ENCODE results near the gene WBP1.

The WBP1 gene

DNA sequence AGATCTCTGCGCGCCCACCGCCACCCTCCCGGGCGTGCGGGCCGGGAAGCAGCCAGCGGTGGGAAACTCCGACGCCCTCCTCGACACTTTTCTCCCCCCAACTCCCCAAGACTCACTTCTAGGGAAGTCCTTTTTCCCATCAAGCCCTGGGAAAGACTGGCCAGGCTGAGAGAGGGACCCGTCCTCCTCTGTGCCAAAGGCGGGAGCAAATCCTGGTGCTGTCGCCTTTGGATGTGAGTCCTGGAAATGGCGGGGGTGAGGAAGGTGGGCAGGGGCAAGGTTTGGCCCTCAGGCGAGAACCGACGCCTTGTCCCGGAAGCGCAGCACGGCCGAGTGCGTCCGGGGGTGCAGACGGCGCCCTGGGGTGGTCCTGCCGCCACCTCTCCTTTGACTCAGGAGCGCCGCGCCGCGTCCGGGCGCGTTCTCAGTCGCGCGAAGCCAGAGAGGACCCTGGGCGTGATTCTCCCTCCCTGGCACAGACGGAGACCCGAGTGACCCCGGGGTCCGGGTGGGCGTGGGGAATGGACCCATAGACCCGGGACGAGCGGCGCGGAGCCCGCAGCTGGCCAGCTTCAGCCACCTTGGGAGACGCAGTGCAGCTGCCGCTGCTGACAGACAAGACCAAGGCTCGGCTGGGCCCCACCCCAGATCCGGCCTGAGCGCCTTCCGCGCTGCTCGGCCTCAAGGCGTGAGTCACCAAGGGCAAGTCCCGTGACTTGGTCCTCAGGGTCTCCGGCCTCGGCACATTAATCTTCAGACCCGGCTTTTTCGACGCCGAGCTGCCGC is 44.7 kb downstream of the WBP1 start:
- ATAC-seq: peak; percentile 37
- peak; percentile 64 for DNase-seq

GRCh38 chr2:74503506-74504475 is 45.6 kb downstream of the WBP1 start:
- ATAC-seq (no peak), DNase-seq (no peak)

GRCh38 chr2:74504591-74504990 is 46.4 kb downstream of the WBP1 start:
- ATAC-seq (no peak), DNase-seq (no peak)

GRCh38 chr2:74505448-74506246 is 47.4 kb downstream of the WBP1 start:
- no peak for ATAC-seq
- DNase-seq: no peak

- ATAC-seq: peak; percentile 89
- DNase-seq: peak; percentile 100
These were observed 49.1 kb downstream of the WBP1 start, which contains the start of gene PCGF1 for GRCh38 chr2:74507145-74507925. TSS of gene PCGF1 (minus strand) at chr2:74507695. CDS start at chr2:74507668, 27 bp downstream.

DNA sequence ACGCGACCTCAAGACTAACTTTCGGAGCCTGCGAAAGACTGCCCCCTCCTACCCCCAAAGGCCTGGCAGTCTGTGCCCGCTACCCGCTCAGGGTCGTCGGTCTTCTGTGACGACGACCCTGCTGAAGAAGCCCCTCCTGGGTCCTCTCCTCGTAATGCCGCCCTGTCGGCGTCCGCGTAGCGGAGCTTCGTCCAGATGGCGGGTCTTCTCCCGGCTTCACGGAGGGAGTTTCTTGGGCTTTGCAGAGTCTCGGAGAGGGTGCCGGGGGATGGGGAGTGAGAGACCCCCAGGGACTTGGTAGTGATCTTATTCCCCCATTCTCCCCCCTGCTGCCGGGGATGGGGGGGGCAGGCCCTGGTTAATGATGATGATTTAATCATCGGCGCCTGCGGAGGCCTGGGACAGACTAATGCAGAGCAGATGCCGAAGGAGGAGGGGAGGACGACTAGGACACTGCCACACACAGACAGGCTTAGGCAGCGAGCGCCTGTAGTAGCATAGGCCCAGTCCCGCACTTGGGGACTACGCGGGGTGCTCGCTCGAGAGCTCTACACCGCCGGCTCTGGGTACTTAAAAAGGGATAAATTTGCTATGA is 49.8 kb downstream of the WBP1 start:
- DNase-seq: no peak
- ATAC-seq: no peak

GRCh38 chr2:74510272-74510671 is 52.0 kb downstream of the WBP1 start:
- DNase-seq (no peak), ATAC-seq (no peak)

All from stimulated activated naive CD8-positive, alpha-beta T cell treated with anti-CD3 and anti-CD28 coated beads, Interleukin-15, Interleukin-2, amounts not matched to agents 100 U/mL and 50 U/mL, for 24 hours (primary cell).